ENCODE data around the gene JMJD6.
A peak's percentile ranks its signal among the peaks of the same experiment; 100 is the strongest.

The JMJD6 gene

GRCh38 chr17:76726231-76726775 is at the start of gene JMJD6:
TSS of gene JMJD6 (minus strand) at chr17:76726606. CDS start at chr17:76726475, 131 bp downstream.
- Histone ChIP-seq H3K9me3 (ENCODE audit: control insufficient read depth, insufficient read depth, low read length) (no peaks in the 10 kb centered on the region), H3K27ac (ENCODE audit: low read depth, low read length) (peak within 1 kb of the TSS; percentile 98), H3K27me3 (ENCODE audit: control insufficient read depth, insufficient read depth, low read length) (no peaks in the 10 kb centered on the region), H3K4me1 (ENCODE audit: control insufficient read depth, insufficient read depth, low read length) (no peaks in the 10 kb centered on the region), H3K9ac (ENCODE audit: low read depth, low read length) (peak within 1 kb of the TSS; percentile 99), H3K4me3 (ENCODE audit: low read depth, low read length) (peak within 1 kb of the TSS; percentile 99), H3K36me3 (ENCODE audit: control insufficient read depth, insufficient read depth, low read length) (peaks cover 39% of the 10 kb centered on the region)

- Histone ChIP-seq H3K9me3 (ENCODE audit: control insufficient read depth, insufficient read depth, low read length) (no peaks in the 10 kb centered on the region), H3K4me3 (ENCODE audit: low read depth, low read length) (no peak overlapping the region), H3K27me3 (ENCODE audit: control insufficient read depth, insufficient read depth, low read length) (no peaks in the 10 kb centered on the region), H3K4me1 (ENCODE audit: control insufficient read depth, insufficient read depth, low read length) (no peaks in the 10 kb centered on the region), H3K9ac (ENCODE audit: low read depth, low read length) (no peak overlapping the region), H3K27ac (ENCODE audit: low read depth, low read length) (no peak overlapping the region), H3K36me3 (ENCODE audit: control insufficient read depth, insufficient read depth, low read length) (peaks cover 36% of the 10 kb centered on the region)
Observed at GRCh38 chr17:76775021-76775600, 48.7 kb upstream of the JMJD6 start.

- Histone ChIP-seq H3K4me1 (ENCODE audit: control insufficient read depth, insufficient read depth, low read length) (no peaks in the 10 kb centered on the region), H3K27me3 (ENCODE audit: control insufficient read depth, insufficient read depth, low read length) (no peaks in the 10 kb centered on the region), H3K36me3 (ENCODE audit: control insufficient read depth, insufficient read depth, low read length) (peaks cover 26% of the 10 kb centered on the region; the same call in 1 of the 2 replicates), H3K9me3 (ENCODE audit: control insufficient read depth, insufficient read depth, low read length) (no peaks in the 10 kb centered on the region), H3K9ac (ENCODE audit: low read depth, low read length) (no peak overlapping the region), H3K4me3 (ENCODE audit: low read depth, low read length) (no peak overlapping the region), H3K27ac (ENCODE audit: low read depth, low read length) (no peak overlapping the region)
Observed at GRCh38 chr17:76772842-76773525, 46.6 kb upstream of the JMJD6 start.

GRCh38 chr17:76758570-76758969 is 32.2 kb upstream of the JMJD6 start:
- H3K4me1 ChIP-seq (ENCODE audit: control insufficient read depth, insufficient read depth, low read length) = no peaks in the 10 kb centered on the region
- no peak overlapping the region for H3K27ac ChIP-seq (ENCODE audit: low read depth, low read length)
- H3K27me3 ChIP-seq (ENCODE audit: control insufficient read depth, insufficient read depth, low read length) = no peaks in the 10 kb centered on the region
- no peak overlapping the region for H3K9ac ChIP-seq (ENCODE audit: low read depth, low read length)
- no peak overlapping the region for H3K4me3 ChIP-seq (ENCODE audit: low read depth, low read length)
- no peaks in the 10 kb centered on the region for H3K9me3 ChIP-seq (ENCODE audit: control insufficient read depth, insufficient read depth, low read length)
- H3K36me3 ChIP-seq (ENCODE audit: control insufficient read depth, insufficient read depth, low read length) = peaks cover 16% of the 10 kb centered on the region

GRCh38 chr17:76757256-76757655 is 30.9 kb upstream of the JMJD6 start:
- H3K27me3 ChIP-seq (ENCODE audit: control insufficient read depth, insufficient read depth, low read length) = no peaks in the 10 kb centered on the region
- no peak overlapping the region for H3K4me3 ChIP-seq (ENCODE audit: low read depth, low read length)
- H3K36me3 ChIP-seq (ENCODE audit: control insufficient read depth, insufficient read depth, low read length) = peaks cover 16% of the 10 kb centered on the region
- no peak overlapping the region for H3K27ac ChIP-seq (ENCODE audit: low read depth, low read length)
- H3K9me3 ChIP-seq (ENCODE audit: control insufficient read depth, insufficient read depth, low read length) = no peaks in the 10 kb centered on the region
- H3K9ac ChIP-seq (ENCODE audit: low read depth, low read length) = no peak overlapping the region
- H3K4me1 ChIP-seq (ENCODE audit: control insufficient read depth, insufficient read depth, low read length) = no peaks in the 10 kb centered on the region

- no peaks in the 10 kb centered on the region for H3K9me3 ChIP-seq (ENCODE audit: control insufficient read depth, insufficient read depth, low read length)
Observed at GRCh38 chr17:76755285-76755684, 28.9 kb upstream of the JMJD6 start.

GRCh38 chr17:76753061-76753961 is 26.9 kb upstream of the JMJD6 start:
- Histone ChIP-seq H3K36me3 (ENCODE audit: control insufficient read depth, insufficient read depth, low read length) (peaks cover 19% of the 10 kb centered on the region), H3K9ac (ENCODE audit: low read depth, low read length) (no peak overlapping the region), H3K9me3 (ENCODE audit: control insufficient read depth, insufficient read depth, low read length) (no peaks in the 10 kb centered on the region), H3K4me3 (ENCODE audit: low read depth, low read length) (no peak overlapping the region), H3K4me1 (ENCODE audit: control insufficient read depth, insufficient read depth, low read length) (no peaks in the 10 kb centered on the region), H3K27me3 (ENCODE audit: control insufficient read depth, insufficient read depth, low read length) (no peaks in the 10 kb centered on the region), H3K27ac (ENCODE audit: low read depth, low read length) (no peak overlapping the region)

More at GRCh38 chr17:76755285-76755684, 28.9 kb upstream of the JMJD6 start:
- Histone ChIP-seq H3K4me3 (ENCODE audit: low read depth, low read length) (no peak overlapping the region), H3K27me3 (ENCODE audit: control insufficient read depth, insufficient read depth, low read length) (no peaks in the 10 kb centered on the region), H3K36me3 (ENCODE audit: control insufficient read depth, insufficient read depth, low read length) (peaks cover 16% of the 10 kb centered on the region), H3K27ac (ENCODE audit: low read depth, low read length) (no peak overlapping the region), H3K9ac (ENCODE audit: low read depth, low read length) (no peak overlapping the region), H3K4me1 (ENCODE audit: control insufficient read depth, insufficient read depth, low read length) (no peaks in the 10 kb centered on the region)

GRCh38 chr17:76752006-76752405 is 25.6 kb upstream of the JMJD6 start:
- Histone ChIP-seq H3K27ac (ENCODE audit: low read depth, low read length) (no peak overlapping the region), H3K36me3 (ENCODE audit: control insufficient read depth, insufficient read depth, low read length) (peaks cover 16% of the 10 kb centered on the region), H3K9me3 (ENCODE audit: control insufficient read depth, insufficient read depth, low read length) (no peaks in the 10 kb centered on the region), H3K9ac (ENCODE audit: low read depth, low read length) (no peak overlapping the region), H3K27me3 (ENCODE audit: control insufficient read depth, insufficient read depth, low read length) (no peaks in the 10 kb centered on the region), H3K4me3 (ENCODE audit: low read depth, low read length) (no peak overlapping the region), H3K4me1 (ENCODE audit: control insufficient read depth, insufficient read depth, low read length) (no peaks in the 10 kb centered on the region)

GRCh38 chr17:76751416-76751993 is 25.1 kb upstream of the JMJD6 start:
- H3K27me3 ChIP-seq (ENCODE audit: control insufficient read depth, insufficient read depth, low read length) = no peaks in the 10 kb centered on the region
- H3K36me3 ChIP-seq (ENCODE audit: control insufficient read depth, insufficient read depth, low read length) = peaks cover 16% of the 10 kb centered on the region
- H3K9me3 ChIP-seq (ENCODE audit: control insufficient read depth, insufficient read depth, low read length) = no peaks in the 10 kb centered on the region
- H3K4me1 ChIP-seq (ENCODE audit: control insufficient read depth, insufficient read depth, low read length) = no peaks in the 10 kb centered on the region
- no peak overlapping the region for H3K27ac ChIP-seq (ENCODE audit: low read depth, low read length)
- H3K9ac ChIP-seq (ENCODE audit: low read depth, low read length) = no peak overlapping the region
- H3K4me3 ChIP-seq (ENCODE audit: low read depth, low read length) = no peak overlapping the region

GRCh38 chr17:76748657-76749056 is 22.3 kb upstream of the JMJD6 start:
- Histone ChIP-seq H3K27me3 (ENCODE audit: control insufficient read depth, insufficient read depth, low read length) (no peaks in the 10 kb centered on the region), H3K4me3 (ENCODE audit: low read depth, low read length) (no peak overlapping the region), H3K36me3 (ENCODE audit: control insufficient read depth, insufficient read depth, low read length) (peaks cover 33% of the 10 kb centered on the region), H3K27ac (ENCODE audit: low read depth, low read length) (no peak overlapping the region), H3K4me1 (ENCODE audit: control insufficient read depth, insufficient read depth, low read length) (no peaks in the 10 kb centered on the region), H3K9ac (ENCODE audit: low read depth, low read length) (no peak overlapping the region), H3K9me3 (ENCODE audit: control insufficient read depth, insufficient read depth, low read length) (no peaks in the 10 kb centered on the region)

Data from HUES48 (cell line).